ENCODE measurements around the gene HLA-DOA.

The HLA-DOA gene

DNA sequence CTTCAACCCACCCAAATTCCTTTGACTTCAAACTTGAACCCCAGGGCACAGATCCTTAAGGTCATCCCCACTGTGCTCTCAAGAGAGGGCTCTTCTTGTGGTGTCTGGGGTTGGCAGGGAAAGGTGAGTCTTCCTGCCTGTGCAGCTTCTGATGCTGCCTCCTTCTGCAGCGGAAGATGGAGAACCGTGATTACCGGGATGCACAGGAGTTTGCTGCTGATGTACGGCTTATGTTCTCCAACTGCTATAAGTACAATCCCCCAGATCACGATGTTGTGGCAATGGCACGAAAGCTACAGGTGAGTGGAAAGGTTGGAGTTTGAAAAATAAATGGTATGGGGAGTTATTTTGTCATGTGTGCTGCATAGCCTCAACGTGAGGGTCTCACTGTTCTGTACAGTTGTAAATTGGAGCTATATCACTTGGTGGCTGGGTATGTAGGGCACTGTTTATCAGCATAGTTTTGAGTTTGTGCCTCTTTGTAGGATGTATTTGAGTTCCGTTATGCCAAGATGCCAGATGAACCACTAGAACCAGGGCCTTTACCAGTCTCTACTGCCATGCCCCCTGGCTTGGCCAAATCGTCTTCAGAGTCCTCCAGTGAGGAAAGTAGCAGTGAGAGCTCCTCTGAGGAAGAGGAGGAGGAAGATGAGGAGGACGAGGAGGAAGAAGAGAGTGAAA, 32.0 kb downstream of the HLA-DOA start:
- DNase-seq: no peak

DNA sequence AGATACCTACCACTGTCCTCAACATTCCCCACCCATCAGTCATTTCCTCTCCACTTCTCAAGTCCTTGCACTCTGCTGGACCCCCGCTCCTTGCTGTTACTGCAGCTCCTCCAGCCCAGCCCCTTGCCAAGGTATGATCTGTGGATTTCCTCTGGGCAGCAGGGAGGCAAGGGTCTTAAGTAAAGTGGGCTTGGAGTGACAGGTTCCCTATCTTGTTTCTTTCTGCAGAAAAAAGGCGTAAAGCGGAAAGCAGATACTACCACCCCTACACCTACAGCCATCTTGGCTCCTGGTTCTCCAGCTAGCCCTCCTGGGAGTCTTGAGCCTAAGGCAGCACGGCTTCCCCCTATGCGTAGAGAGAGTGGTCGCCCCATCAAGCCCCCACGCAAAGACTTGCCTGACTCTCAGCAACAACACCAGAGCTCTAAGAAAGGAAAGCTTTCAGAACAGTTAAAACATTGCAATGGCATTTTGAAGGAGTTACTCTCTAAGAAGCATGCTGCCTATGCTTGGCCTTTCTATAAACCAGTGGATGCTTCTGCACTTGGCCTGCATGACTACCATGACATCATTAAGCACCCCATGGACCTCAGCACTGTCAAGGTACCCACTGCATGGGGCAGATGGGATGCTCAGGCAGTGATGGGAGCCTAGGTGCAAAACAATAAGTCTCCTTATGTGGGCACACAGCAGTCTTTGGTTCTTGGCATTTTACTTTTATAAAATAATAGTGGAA, 32.9 kb downstream of the HLA-DOA start:
- DNase-seq: no peak

DNA sequence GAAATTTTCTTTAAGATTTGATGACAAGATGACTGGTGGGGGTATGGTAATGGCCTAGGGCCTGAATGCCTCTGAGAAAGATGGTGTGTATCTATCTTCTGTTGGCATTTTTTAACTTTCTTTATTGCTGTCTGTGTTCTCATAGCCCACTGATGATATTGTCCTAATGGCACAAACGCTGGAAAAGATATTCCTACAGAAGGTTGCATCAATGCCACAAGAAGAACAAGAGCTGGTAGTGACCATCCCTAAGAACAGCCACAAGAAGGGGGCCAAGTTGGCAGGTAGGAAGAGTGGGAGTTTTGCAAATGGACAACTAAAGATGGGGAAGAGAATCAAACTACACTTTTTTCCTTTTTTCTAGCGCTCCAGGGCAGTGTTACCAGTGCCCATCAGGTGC, 33.5 kb downstream of the HLA-DOA start:
- no peak for DNase-seq

DNA sequence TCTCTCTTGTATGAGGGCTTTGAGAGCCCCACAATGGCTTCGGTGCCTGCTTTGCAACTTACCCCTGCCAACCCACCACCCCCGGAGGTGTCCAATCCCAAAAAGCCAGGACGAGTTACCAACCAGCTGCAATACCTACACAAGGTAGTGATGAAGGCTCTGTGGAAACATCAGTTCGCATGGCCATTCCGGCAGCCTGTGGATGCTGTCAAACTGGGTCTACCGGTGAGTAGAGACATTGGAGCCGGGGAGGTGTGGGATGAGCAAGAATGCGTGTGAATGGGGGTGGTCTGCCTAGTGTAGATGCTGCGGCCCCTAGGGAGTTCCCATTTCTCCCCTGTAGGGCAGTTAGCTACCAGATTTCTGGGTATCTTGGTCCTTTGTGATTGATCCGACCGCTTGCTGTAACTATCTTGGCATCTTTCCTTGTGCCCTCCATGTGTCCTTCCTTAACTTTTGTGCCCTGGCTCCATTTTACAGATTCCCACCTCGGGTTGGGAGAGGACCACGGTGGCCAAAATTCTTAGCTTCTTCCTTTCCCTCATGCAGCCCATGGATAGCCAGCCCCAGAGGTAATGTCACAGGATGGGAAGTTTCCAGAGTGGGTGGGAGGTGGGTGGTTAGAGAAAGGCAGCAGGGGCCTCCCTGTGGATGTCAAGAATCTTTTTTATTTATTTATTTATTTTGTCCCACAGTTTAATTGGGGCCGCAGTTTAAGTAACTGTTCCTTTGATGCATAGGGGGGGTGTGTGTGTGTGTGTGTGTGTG, 34.7 kb downstream of the HLA-DOA start:
- no peak for DNase-seq

DNA sequence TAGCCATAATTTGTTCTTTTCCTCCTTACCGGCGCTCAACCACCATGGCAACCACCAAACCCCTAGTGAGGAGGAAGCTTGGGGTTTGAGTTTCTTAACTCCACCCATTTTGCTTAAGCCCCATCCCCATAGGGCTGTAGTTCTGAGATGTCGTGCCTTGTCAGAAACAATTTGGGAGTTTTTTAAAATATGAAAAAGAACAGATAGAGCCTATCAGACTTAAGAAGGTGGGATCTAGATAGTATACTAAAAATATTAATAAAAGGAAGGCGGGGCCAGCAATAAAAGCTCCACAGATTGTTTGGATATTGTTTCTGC, 35.4 kb downstream of the HLA-DOA start:
- DNase-seq: peak; percentile 40 to 70

DNA sequence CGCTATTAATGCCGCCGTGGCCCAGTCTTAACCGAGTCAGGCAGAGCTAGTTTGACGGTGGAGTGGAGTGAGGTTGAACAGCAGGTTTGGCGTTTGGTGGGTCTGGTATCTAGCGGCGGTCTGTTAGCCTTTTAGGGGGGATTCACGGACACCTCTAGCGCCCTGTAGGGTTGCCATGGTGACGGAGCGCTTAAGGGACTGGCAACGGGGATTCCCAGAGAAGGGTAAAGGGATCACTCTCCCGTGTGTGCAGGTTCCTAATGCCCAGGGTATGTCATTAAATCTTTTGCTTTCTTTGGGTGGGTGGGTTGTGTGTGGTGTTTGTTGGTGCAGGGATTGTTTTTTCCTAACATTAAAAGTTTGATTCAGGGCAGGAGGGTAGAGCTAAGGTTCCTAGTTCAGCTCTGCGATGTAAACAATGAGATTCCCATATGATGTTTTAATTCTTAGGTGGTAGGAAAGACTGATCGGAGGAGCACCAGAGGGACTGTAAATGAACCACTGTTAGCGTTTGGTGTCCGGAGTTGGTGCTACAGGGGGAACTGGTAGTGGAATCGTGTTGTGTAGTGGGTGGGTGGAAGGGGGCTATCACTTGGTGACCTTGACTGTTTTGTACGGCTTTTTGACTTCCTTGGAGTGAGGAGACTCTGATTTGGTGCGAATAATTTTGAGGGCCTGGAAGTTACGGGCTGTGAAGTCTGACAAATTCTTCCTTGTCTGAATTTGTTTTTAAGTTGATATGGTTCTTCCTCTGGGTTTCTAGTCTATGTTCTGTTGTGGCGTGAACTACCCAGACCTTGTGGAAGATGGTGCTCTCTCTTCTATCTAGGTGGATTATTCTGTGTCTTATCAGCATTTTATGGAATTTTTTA, 36.0 kb downstream of the HLA-DOA start:
- DNase-seq: peak; percentile 80

DNA sequence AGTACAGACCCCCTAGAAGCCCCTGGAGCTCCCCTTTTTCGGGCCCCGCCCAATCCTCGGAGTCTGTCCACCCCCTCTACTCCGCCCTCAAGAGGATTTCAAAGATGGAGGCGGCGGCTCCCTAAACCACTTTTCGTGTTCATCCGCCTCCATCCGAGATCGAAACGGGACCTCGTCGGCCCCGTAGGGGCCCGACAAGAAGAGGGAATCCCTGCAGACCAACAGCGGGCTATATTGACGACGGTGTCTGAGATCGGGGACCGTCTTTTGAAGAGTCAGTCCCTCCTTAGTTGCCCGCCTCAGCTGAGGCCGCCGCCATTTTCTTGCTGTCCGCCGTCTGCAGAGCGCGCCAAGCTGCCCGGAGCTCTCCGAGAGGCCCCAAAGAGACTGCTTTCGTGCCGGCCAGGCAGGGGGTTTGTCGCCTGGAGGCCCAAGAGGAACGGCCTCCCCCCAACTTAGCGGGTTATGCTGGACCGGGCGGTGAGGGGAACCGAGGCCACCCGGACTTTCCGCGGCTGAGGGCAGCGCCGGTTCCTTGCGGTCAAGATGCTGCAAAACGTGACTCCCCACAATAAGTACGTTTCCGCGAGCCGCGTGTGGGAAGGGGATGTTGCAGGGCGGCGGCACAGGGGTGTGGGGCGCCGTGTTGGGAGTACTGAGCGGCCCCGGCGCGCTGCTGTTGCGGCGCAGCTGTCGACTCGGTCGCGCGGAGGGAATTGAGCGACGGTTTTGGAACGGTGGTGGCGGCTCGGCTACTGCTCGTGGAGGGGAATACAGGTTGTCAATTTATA, 36.8 kb downstream of the HLA-DOA start:
- DNase-seq: peak; percentile 56 to 69

DNA sequence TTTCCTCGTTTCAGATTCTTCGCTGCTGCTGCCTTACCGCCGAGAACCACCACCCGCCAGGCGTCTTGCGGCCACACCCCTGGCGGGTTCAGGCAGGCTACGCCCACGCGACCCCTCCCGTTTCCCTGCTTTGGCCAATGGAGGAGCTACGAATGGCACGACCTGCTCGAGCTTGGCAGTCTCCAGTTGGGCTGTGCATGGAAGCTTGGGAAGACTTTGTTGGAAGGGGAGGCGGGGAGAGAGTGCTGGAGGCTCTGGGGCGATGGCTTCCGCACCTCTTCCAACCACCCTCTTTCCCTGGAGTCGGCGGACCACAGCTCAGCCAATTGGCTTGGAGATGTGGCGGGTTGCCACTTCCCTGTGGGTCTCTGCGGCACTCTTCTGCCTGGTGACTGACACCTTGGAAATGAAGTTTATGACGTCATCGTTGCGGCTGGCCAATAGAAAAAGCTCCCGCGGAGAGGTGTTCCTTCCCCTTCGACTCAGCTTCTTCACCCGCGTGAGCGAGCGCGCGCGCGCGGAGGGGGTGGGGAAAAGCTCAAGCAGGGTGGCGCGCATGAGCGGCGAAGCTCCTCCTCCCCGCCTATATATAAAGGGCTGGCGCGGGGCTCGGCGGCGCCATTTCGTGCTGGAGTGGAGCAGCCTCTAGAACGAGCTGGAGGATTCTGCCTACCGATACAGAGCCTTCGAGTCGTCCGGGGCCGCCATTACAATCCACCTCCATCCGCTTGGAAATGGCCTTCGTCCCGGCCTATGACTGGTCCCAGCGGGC, 37.6 kb downstream of the HLA-DOA start:
- DNase-seq: peak; percentile 100

DNA sequence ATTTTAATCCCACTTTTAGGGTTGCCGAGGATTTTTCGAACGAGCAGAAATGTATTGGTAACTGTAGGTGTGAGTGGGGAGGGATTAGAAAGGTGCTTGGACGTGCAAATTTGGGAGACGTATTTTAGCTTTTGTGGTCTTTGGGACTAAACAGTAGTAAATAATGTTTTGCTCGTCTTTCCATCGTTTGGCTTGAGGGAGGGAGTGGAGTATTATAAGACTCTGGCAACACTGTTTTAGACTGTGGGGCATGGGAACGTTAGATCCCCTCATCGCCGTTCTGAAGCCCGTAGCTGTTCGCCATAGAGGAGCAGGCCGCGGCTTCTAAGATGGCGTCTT, 38.2 kb downstream of the HLA-DOA start:
- no peak for DNase-seq

DNA sequence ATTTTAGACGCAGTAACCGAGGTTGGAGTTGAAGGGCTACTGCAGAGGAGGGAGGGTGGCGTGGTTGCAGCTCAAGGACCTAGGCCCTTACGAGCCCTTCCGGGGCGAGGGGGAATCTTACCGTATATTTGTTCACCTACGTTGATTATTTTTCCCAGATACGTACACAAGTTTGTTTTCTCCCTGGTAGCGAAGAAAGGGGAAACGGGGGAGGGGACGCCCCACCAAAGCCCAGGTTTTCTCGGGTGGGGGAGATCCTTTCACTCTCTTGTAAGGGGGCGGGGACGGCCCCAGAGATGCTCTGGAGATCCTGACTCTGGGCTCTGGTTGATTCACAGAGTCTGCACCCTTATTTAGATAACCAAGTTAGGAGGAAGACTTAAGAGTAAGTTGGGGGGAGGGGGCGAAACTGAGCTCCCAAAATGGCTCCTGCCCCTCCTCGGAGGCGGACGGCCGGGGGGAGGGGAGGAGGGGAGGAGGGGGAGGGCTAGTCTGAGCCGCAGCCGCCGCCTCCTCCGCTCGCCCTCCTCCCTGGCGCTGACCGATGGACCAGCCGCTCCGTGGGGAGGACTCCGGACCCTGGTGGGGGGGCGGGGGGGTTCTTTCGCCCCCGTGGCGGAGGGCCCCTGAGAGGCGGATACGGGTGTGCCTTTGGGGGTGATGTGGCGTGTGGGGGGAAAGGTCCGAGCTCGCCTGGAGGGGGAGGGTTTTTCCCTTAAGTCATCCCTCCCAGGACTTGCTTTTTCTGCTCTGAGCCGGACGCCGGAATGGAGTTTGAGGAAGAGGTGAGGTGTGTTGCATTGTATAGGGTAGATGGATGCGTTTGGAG, 38.8 kb downstream of the HLA-DOA start:
- DNase-seq: peak; percentile 82

DNA sequence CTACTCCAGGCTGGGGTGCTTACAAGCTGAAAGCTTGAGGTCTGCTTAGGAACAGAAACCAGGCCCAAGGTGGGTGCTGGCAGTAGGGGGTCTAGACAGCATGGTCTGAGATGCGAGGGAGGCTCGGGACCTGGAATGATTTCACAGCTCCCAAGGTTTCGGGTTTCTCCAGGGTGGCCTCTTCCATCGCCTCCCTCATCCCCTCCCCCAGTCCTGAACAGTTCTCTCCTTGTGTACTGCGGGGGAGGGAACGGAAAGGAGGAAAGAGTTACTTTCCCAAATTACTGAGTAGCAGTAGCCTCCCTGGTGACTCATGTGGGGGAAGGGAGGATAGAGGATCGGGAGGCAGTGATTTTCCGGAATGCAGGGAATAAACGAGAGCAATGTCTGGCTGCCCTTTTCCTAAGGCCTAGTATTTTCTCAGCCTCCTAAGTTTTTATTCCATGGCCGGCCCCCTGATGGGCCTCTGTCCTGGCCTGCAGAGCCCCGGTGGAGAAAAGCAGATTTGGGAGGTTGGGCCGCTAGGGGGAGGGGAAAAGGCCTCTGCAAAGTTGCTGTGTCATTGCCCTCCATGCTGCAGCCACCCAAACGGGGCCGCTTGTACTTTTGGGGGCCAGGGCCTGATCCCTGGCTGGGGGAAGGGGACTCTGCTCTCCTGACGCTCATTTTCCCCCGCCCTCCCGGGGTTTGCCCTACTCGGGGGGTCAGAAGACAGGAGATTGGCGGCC, 39.5 kb downstream of the HLA-DOA start:
- DNase-seq: peak; percentile 69 to 75

DNA sequence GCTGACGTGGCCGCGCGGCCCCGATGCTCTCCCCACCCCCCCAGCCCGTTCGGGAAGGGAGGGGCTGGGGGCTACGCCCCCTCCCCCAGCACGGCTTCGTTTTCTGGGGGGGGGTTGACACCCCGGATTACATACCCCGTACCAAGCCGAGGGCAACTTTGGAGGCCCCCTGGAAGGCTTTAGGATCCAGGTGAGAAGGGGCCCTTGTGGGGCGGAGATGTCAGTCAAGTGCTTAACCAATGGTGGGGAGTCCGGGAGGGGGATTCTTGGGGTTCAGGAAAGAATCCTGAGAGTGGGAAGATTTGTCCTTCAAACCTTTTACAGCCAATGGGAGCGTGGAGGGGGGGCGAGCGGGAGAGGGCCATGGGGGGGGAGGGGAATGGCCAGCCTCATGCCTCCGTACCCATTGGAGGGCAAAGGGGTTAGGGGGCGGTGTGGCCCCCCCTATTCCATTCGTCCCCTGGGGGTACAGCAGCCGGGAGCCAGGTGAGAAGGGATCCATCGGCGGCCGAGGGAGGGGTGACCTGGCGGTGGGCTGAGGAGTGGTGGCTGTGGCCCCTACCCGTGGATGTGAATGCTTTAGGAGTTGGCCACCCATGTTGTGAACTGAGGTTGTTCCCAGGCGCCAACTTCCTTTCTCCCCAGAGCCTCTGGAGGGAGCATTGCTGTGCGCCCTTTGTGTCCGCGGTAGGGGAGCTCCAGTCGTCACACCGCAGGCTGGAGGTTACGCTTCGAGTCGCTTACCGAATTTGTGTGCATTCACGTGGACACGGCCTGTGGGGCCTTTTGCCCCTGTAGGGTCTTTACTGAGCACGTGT, 40.3 kb downstream of the HLA-DOA start:
- peak; percentile 62 to 64 for DNase-seq

DNA sequence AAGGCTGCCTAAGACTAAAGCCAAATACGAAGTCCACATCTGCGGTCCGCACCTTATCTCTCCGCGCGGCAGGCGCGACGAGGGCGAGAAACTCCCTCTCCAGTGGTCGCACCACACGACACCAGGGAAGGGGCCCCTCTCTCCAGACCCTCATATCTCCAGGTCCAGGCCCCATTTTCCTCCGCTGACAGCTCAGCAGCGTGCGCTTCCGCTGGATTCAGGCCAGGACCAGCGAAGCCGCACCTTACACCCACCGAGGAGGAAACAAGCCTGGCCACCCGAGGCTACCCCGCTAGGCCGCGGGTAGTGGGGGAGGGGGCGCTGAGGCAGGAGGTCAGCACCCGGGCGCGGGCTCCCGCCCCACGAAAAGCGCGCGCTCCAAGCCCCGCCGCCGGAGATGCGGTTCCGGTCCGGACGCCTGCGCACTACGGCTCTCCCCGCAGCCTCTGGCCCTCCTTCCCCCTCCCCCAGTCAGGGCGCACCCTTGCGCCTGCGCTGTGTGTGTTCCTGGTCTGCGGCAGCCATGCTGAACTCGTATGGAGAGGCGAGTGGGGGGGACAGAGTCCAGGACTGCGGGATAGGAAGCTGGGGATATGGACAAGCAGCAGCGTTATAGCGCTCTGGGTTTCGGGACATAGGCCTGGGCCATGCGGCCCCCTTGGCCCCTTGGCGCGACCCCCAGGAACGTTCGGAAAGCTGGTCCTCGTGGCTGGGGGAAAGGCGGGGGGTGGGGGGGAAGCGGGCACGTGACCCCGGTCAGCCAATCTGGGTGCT, 41.1 kb downstream of the HLA-DOA start, which contains the start of gene BRD2:
Gene BRD2 (plus strand): TSS at position 502 of the 774 bp plus-strand sequence. CDS start 4,305 bp downstream, outside the sequence.
- DNase-seq: peak; percentile 97 to 98

DNA sequence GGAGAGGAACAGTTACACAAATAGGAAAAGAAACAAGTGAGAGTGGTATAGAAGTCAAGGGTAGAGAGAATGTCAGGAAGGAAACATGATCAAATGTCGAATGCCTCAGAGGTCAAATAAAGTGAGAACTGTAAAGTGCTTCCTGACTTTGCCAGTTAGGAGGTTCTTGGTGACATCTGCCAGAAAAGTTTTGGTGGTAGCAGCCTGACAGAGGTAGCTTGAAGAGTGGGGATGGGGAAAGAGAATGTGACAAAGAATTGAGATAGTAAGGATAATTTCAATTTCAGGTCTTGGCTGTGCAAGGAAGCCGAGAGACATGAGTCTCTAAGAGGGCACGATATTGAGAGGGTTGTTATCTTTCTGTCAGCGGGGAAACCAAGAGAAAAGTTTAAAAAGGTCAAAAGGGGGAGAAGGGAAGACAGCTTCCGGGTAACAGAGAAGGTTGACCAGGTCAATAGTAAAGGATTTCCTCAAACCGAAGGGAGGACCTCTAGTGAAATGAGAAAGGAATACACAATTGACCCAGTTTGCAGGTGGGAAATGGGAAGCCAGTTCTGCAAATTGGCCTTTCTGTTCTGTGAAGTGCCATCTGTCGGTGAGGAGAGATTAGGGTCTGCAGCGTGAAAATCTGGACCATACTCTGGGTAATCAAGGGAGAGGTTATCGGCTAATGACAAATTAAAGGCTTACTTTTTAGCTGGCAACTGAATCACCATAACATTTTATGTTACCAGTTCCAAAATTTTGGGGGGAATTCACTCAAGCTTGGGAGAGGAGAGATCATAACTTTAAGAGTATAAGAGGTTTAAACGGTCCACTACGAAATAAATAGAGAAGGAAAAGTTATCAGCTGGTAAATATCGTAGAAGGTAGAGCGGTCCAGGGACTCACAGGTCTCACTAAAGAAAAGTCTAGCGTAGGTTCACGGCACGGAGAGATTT, 42.0 kb downstream of the HLA-DOA start:
- DNase-seq: peak; percentile 48 to 62

DNA sequence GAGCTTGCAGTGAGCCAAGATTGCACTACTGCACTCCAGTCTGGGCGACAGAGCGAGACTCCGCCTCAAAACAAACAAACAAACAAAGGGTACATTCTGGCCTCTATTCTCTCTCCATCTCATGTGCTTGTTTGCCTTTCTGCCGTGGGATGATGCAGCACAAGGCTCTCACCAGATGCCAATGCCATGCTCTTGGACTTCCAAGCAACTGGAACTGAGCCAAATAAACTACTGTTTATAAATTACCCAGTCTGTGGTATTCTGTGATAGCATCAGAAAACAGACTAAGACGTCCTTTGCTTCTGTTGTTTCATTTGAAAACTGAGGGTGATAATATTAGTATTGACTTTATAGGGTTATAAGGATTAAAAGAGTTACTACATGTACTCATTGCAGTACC, 44.6 kb downstream of the HLA-DOA start:
- no peak for DNase-seq

DNA sequence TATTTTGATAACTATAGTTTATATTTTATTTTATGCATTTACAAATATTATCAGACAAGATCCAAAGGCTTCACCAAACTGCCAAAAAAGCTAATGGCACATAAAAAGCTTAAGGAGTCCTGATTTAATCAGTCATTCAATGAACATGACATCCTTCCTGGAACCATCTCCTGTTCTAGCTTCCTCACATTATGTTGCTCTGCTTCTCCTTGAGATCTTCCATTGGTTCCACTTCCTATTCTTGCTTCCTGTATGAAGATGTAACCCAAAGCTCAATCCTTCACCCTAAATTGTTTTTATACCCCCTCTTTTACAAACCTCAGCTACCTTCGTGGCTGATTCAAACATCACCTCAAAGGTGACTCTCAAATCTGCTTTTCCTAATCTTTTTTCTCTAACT, 45.5 kb downstream of the HLA-DOA start:
- no peak for DNase-seq

All from CD4-positive, alpha-beta T cell treated with Interleukin-4 for 1 hour (primary cell).